ENCODE data around the gene PRKAB1.
A peak's percentile ranks its signal among the peaks of the same experiment; 100 is the strongest.
"Not testable (repeated sequence)": the region's sequence is repeated elsewhere in the genome, so short reads cannot be mapped to it uniquely, and the experiment has no call there.

The PRKAB1 gene

GRCh38 chr12:119667577-119668323 is at the start of gene PRKAB1:
Gene PRKAB1 (plus strand): TSS chr12:119668133. CDS start chr12:119668245, 112 bp downstream.
- peak; percentile 96 for DNase-seq (ENCODE audit: low spot score)

DNA sequence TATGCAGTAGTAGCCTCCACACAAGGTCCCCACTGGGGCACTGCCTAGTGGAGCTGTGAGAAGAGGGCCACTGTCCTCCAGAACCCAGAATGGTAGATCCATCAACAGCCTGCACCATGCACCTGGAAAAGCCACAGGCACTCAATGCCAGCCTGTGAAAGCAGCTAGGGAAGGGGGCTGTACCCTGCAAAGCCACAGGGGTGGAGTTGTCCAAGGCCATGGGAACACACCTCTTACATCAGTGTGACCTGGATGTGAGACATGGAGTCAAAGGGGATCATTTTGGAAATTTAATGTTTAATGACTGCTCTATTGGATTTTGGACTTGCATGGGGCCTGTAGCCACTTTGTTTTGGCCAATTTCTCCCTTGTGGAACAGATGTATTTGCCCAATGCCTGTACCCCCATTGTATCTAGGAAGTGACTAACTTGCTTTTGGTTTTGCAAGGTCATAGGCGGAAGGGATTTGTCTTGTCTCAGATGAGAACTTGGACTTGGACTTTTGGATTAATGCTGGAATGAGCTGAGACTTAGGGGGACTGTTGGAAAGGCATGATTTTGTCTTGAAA is 49.5 kb upstream of the PRKAB1 start:
- not testable (repeated sequence) for DNase-seq (ENCODE audit: low spot score)

GRCh38 chr12:119620490-119620889 is 47.4 kb upstream of the PRKAB1 start:
- DNase-seq (ENCODE audit: low spot score) = no peak

GRCh38 chr12:119621878-119622277 is 46.1 kb upstream of the PRKAB1 start:
- no peak for DNase-seq (ENCODE audit: low spot score)

DNA sequence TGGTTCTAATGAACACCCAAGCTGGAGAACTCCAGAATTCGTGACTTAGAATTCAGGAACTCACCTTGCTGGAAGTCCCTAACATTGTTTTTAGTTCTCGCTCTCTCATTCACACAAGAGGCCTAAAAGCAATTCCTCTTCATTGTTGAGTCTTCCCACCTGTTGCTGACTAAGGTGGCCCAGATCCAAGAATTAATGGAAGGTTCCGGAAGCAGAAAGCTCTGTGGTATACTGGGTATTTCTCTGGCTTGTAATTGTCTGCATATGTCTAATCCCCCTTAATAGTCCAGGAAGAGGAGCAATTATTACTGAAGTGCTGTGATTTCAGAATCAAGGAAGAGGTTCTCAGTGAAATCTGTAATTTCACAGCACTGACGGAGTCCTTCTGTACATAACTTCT is 43.0 kb upstream of the PRKAB1 start:
- no peak for DNase-seq (ENCODE audit: low spot score)

- no peak for DNase-seq (ENCODE audit: low spot score)
Observed at GRCh38 chr12:119627019-119627643, 40.8 kb upstream of the PRKAB1 start.

DNA sequence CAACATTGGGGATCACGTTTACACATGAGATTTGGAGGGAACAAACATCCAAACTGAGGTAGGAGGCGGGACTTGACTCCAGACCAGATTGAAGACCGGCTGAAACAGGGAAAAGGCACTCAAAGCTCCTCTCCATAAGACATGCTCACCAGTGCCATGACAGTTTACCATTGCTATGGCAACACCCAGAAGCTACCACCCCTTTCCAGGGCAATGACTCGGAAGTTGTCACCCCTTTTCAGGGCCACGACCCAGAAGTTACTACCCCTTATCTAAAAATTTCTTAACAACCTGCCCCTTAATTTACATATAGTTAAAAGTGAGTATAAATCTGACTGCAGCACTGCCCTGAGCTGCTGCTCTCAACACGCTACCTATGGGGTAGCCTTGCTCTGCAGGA is 40.2 kb upstream of the PRKAB1 start:
- no peak for DNase-seq (ENCODE audit: low spot score)

DNA sequence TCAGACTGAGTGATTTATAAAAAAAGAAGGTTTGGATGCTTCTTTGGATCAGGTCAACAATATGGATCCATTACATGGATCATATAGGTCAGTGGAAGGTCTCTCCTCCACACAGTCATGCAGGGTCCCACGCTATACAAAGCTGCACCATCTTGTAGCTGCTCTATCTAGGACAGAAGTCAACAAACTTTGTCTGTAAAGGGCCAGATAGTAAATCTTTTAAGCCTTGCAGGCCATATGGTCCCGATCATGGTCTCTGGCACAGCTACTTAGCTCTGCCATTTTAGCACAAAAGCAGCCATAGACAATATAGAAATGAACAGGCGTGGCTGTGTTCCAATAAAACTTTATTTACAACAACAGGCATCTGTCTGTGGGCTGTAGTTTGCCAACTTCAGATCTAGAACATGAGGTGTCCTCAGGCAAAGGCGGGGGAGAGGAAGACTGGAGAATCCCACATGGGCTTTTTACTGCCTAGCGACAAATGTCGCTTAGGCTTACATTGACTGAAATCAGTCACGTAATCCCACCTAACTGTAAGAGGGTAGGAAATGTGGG is 37.6 kb upstream of the PRKAB1 start:
- DNase-seq (ENCODE audit: low spot score) = no peak

DNA sequence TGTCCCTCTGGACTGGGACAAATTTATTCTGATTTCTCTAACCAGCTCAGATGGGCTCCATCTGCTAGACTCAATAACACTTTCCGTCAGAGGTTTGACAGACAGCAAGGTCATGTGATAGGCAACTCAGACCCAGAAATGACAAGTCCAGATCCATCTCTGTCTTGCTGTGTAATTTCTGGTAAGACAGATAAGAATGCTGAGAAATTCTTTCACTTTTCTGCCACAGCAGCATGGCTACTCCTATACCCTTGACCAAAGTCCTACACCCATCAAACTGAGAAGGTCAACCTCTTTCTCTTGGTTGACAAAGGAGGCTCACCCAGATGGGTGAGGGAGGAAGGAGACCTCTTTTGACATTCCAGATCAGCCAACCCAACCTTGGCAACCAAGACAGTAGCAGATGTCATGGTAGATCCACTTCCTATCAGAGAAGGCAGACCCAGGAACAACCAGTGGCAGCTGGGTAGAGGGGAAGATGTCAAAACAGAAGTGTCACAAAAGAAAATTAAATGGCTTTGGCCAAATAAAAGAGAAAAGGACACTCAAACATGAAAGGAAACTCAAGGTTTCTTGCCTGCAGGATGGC is 36.9 kb upstream of the PRKAB1 start:
- DNase-seq (ENCODE audit: low spot score) = no peak

DNA sequence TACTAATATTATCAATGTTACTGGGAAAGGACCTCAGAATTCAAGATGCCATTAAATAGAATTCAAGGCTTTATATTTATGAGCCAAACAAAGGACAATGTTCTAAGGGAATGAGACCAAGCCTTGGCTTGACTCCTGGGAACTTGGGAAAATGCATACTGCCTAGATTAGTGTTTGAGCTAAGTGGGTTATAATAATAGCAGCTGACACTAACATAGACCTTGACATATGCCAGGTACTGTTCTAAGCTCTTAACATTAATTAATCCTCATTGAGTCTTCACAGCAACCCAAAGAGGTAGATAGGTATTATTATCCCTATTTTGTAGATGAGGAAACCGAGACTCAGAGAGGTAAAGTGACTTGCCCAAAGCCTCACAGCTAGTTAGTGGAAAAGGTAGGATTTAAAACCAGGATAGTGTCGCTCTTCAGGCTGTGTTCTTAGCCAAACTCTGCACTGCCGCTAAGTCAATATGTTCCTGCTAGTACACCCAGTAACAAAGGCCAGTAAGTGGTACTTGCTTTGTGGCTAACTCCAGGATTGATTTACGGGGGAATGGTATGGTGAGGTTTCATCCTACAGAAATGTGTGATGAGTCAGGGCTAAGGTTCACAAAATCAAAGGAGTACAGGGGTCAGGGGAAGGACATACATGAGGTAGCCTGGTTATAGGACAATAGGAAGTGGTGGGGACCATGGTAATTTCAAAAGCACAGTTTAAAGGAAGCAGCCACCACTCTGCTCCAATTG is 35.8 kb upstream of the PRKAB1 start:
- DNase-seq (ENCODE audit: low spot score) = peak; percentile 98

DNA sequence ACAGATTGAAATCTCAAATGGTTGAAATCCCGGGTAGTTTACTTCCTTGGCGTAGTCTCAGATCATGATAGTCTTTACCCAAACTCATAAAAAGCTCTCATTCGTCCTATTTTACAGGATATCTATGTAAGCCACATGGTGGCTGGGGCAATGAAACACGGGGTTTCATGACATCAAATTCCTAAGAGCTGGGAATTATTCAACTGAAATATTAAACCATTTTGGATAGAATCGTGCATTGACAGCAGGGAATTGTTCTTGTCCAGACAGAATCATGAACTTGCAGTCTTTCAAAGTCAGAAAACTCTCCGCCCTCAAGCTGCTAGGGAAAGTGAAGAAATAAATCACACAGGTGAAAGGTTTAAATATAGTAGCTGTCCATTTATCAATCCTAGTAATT is 33.2 kb upstream of the PRKAB1 start:
- no peak for DNase-seq (ENCODE audit: low spot score)

DNA sequence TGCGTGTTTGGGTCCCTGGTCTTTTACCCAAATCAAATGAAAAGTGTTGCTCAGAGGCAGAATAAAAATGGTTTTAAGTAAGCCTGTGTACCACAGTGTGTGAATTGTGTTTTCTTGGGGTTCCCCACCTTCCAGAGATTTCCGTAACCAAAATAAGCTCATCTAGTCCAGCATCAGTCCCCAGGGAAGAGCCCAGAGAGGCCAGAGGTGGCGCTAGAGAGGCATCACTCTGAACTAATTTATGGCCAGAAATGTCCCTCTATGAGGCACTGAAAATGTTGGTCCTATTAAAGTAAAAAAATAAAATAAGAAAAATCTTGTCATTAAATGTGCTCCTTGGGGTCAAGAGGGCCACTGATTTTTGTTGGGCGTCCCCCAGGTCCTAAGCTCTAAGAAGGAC is 24.9 kb upstream of the PRKAB1 start:
- no peak for DNase-seq (ENCODE audit: low spot score)

GRCh38 chr12:119644930-119645329 is 23.0 kb upstream of the PRKAB1 start:
- no peak for DNase-seq (ENCODE audit: low spot score)

DNA sequence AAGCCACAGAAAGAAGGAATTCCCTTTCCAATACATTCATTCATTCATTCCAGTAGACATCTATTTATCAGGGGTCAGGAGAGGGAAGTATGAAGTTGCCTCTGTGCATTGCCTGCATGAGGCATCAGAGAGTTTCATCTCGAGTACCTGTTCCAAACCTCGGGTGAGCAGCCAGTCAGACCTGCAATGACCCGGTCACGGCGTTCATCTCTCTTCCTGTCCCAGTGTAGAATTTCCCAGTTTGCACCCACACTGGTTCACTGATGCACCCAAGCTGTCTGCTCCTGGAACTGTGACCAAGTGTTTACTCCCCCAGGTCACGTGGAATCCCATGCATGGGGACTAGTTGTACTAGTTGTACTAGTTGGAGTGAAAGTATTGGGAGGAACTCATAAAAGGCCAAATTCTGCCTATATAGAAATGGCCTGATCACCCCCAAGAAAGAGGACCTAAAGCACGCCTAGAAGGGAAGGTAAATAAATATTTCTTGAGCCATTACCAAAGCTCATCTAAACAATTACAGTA is 22.3 kb upstream of the PRKAB1 start:
- DNase-seq (ENCODE audit: low spot score) = no peak

DNA sequence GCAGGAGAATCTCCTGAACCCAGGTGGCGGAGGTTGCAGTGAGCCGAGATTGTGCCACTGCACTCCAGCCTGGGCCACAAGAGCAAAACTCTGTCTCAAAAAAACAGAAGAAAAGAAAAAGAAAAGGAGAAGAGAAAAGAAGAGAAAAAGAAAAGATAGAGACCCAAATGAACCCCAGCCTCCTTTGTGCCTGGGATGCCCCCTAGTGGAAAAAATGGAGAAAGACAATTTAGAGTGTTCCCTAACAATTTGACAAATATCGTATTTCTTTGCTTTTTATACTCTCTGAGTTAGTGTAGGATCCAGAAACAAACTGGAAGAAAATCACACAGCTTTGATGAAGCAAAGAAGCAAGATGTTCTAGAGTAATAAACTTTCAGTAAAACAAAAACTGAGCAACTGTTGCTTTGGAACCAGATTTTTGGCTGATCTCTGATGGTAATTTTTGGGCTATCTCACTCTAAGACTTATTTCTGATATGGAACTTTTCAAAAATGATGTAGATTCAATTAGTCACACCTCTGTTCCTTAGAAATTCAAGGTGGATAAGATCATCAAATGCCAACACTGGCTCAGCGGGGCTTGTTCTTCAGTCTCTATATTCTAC is 18.6 kb upstream of the PRKAB1 start:
- peak; percentile 17 for DNase-seq (ENCODE audit: low spot score)

- no peak for DNase-seq (ENCODE audit: low spot score)
Observed at GRCh38 chr12:119652665-119653064, 15.3 kb upstream of the PRKAB1 start.

DNA sequence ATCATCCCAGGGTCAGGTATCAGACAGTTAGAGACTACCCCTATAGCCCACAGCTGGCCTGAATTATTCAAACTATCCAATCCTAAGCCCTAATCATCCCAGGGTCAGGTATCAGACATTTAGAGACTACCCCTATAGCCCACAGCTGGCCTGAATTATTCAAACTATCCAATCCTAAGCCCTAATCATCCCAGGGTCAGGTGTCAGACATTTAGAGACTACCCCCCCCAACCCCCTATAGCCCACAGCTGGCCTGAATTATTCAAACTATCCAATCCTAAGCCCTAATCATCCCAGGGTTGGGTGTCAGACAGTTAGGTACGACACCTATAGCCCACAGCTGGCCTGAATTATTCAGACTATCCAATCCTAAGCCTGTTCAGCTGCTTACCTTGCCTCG is 10.9 kb upstream of the PRKAB1 start:
- DNase-seq (ENCODE audit: low spot score) = not testable (repeated sequence)

DNA sequence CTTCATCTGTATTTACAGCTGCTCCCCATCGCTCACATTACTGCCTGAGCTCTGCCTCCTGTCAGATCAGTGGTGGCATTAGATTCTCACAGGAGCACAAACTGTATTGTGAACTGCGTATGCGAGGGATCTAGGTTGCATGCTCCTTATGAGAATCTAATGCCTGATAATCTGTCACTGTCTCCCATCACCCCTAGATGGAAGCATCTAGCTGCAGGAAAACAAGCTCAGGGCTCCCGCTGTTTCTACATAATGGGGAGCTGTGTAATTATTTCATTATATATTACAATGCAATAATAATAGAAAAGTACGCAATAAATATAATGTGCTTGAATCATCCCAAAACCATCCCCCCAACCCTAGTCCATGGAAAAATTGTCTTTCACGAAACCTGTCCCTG is 9.8 kb upstream of the PRKAB1 start:
- not testable (repeated sequence) for DNase-seq (ENCODE audit: low spot score)

- DNase-seq (ENCODE audit: low spot score) = peak; percentile 42
Observed at GRCh38 chr12:119659289-119659897, 8.5 kb upstream of the PRKAB1 start.

DNA sequence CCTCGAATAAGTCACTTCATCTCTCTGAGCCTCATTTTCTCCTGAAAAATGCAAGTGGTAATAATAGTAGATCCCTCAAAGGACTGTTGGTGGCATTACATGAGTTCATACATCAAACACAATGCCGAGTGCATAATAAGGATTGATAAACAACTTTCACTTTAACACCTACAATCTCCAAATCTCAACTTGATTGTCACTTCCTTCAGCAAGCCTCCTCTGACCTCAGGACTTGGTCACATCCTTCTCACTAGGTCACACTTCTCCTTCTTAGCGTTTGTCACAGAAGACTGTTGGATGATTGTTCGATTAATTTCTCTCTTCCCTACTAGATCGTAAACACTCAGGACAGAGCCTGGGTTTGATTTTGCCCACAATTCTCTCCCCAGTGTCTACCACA is 7.9 kb upstream of the PRKAB1 start:
- DNase-seq (ENCODE audit: low spot score) = no peak

DNA sequence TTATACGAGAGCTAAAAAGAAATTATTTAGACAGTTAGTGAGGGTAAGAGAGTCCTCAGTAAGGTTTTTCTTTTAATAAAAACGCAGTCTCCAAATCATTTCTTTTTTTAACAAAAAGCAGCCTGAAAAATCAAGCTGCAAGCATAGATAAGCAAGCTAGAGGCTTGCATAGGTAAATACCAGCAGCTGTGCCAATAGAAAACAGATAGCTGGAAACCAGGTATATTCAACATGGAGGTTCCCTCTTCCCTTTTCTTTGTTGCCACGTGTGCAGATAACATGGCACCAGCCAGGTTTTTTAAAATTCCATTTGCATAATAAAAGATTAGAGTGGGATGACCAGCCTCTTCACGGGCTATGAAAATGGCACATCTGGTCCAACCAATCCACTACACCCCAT is 6.1 kb upstream of the PRKAB1 start:
- no peak for DNase-seq (ENCODE audit: low spot score)

Data from SW480 (cell line).